Hepatic stellate cell (primary cell): ENCODE results near the gene RGS9.
"Not testable (repeated sequence)": the region's sequence is repeated elsewhere in the genome, so short reads cannot be mapped to it uniquely, and the experiment has no call there.

Experiments
- DNase-seq: peaks from one replicate; pipeline ENCODE4 v3.0.0; 2011; ENCODE audit warnings: low spot score

Gene RGS9

DNA sequence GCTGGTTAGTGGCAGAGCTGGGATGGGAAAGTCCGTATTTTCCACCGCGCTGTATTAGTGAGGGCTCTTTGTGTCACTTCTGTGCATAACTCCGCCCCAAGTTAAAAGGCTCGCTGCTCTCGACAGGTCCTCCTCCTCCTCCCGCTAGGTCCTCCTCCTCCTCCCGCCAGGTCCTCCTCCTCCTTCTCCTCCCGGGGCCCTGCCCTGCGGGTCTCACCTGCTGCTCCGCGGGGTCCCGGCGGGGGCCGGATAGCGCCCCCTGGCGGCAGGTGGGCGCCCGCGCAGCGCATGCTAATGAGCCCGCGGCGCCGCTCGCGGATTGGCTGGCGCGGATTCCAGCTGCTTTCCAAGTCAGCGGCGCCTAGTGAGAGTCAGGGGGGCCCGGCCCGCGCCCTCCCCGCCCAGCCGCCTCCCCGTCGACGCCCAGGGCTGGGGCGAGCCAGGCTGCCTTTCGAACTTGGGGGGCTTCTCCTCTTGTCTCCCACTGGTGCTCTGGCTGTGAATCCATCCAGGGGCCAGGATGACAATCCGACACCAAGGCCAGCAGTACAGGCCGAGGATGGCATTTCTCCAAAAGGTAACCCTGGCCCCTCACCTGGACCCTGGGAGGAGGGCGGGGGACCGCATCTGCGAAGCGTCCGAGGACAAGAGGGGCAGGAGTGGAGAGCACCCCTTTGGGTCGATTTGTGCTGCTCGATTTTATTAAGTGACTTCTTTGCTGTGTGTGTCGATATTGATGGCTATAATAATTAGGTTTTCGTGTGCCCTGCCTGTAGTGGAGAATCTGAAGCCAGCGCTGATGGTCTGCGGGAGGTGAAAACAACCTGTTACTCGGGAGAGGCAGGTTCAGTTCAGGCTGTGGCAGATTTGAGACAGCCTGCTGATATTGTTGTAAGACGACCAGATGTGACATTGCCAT is at the start of gene RGS9:
Gene RGS9 (plus strand): TSS at position 350 of the 919 bp plus-strand sequence. CDS start 171 bp downstream, at position 521.
- DNase-seq = peak; percentile 75

DNA sequence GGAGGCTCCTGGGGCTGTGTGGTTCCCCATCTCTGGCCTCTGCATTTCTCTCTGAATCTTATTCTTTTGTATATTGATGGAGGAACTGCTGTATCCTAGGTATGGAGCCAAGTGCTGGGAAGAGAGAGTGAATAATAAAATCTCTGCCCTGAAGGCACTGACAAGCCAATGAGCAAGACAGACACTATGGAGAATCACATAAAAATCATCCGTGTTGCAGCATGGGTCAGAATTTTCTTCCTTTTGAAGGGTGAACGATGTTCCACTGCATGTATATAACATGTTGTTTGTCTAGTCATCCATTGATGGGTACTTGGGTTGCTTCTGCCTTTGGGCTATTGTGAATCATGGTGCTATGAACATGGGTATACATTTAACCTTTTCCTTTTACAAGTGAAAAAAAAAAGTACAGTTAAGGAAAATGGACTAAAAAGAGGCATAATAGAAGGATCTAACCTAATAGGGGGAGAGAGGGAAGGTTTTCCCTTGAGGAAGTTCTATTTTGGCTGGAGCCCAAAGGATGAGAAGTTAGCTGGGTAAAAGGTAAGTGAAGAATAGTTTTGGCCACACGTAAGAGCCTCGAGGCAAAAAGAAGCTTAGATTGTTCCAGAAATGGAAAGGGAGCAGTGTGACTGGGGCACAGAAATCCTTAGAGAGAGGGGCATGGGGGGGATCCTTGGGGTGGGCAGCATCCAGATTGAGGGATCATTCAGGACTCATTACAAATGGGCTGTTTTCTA is 48.4 kb upstream of the RGS9 start:
- DNase-seq = no peak

DNA sequence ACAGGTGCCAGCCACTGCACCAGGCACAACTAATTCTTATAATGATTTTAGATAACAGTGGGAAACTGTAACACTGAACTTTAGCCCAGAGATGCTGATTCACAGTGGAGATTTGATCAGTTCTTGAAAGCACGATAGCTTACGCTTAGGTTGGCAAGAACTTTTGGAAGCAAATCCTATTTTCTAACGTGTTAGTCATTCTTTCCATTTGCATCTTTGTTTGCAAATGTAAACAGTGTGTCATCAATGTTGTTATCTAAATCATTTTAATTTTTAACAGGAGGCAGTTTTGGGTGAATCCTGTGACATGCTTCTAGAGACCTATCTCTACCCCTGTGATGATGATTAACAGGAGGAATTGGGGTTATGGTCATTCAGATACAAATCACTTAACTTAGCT is 44.9 kb upstream of the RGS9 start:
- DNase-seq = no peak

DNA sequence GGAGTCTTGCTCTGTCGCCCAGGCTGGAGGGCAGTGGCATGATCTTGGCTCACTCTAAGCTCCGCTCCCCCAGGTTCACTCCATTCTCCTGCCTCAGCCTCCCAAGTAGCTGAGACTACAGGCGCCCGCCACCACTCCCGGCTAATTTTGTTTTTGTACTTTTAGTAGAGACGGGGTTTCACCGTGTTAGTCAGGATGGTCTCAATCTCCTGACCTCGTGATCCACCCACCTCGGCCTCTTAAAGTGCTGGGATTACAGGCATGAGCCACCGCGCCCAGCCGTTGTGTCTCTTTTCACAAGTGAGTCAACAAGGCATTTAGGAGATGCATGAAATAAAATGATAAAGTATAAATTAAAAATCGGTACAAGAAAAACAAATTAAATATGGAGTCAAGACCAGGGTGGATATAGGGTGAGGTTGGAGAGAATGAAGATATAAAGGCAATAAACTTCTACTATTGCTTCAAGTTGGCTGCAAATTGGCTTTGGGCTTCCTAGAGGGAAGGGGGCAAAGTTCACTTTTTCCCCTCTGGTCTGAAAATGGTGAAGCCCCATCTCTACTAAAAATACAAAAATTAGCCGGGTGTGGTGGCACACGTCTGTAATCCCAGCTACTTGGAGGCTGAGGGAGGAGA is 44.3 kb upstream of the RGS9 start:
- DNase-seq = not testable (repeated sequence)

DNA sequence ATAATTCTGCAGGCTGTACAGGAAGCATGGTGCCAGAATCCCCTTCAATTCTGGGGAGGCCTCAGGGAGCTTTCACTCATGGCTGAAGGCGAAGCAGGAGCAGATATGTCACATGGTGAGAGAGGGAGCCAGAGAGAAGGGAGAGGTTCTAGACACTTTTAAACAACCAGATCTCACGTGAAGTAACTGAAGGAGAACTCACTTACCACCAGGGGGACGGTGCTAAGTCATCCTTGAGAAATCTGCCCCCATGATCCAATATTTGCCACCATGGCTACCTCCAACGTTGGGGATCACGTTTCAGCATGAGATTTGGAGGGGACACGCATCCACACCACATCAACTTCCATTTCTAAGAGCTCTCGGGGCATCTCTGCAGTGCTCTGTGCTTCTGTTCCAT is 43.2 kb upstream of the RGS9 start:
- no peak for DNase-seq

DNA sequence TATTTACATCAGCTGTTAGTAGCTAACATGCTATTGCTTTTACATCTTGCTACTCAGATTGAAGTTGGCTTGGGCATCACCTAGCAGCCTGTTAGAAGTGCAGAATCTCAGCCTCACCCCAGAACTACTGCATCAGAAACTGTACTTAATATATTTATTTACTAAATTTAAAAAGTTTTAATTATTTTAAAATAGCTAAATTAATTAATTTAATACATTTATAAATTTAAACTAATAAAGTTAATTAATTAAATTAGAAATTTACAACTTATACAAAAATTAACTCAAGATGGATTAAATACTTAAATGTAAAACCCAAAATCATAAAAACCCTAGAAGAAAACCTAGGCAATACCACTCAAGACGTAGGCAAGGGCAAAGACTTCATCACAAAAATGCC is 41.7 kb upstream of the RGS9 start:
- DNase-seq = no peak

DNA sequence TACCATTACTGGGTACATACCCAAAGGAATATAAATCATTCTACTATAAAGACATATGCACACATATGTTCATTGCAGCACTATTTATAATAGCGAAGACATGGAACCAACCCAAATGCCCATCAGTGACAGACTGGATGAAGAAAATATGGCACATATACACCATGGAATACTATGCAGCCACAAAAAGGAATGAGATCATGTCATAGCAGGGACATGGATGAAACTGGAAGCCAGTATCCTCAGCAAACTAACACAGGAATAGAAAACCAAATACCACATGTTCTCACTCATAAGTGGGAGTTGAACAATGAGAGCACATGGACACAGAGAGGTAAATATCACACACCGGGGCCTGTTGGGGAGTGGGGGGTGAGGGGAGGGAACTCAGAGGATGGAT is 40.8 kb upstream of the RGS9 start:
- DNase-seq = not testable (repeated sequence)

DNA sequence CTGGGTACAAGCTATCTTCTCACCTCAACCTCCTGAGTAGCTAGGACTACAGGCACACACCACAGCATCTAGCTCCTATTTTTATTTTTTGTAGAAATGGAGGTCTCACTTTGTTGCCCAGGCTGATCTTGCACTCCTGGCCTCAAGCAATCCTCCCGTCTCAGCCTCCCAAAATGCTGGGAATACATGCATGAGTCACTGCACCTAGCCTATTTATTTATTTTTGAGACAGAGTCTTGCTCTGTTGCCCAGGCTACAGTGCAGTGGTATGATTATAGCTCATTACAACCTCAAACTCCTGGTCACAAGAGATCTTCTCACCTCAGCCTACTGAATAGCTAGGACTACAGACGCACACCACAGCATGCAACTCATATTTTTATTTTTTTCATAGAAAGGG is 40.1 kb upstream of the RGS9 start:
- DNase-seq = no peak

DNA sequence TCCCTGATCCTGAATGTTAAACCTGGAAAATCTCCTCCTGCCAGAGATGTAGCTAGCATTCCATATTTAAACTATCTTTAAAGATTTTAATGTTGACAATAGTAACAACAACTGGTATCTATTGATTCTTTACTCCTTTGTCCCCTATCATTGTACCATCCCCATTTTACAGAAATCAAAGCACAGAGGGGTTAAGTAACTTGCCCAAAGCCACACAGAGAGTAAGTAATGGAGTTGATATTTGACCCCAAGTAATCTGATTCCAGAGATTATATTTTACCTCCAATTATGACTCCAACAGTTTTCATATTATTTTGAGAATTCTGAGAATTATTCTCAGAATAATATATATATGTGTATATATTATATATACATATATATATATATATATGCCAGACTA is 37.7 kb upstream of the RGS9 start:
- DNase-seq = no peak

DNA sequence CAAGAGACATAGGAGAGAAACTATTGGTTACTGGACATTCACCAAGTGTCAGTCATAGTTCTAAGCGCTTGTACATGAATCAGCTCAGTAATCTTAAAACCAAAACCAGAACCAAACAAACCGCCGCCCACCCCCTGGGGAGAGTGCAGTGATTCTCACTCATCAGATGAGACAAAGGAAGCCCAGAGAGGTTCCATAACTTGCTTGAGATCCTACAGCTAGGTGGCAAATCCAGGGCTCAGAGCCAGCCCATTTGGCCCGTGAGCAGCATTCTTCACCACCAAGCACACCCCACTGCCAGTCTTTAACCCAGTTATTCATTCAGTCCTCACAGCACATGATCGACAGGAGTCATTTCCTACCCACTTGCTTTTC is 37.2 kb upstream of the RGS9 start:
- DNase-seq = peak; percentile 74

DNA sequence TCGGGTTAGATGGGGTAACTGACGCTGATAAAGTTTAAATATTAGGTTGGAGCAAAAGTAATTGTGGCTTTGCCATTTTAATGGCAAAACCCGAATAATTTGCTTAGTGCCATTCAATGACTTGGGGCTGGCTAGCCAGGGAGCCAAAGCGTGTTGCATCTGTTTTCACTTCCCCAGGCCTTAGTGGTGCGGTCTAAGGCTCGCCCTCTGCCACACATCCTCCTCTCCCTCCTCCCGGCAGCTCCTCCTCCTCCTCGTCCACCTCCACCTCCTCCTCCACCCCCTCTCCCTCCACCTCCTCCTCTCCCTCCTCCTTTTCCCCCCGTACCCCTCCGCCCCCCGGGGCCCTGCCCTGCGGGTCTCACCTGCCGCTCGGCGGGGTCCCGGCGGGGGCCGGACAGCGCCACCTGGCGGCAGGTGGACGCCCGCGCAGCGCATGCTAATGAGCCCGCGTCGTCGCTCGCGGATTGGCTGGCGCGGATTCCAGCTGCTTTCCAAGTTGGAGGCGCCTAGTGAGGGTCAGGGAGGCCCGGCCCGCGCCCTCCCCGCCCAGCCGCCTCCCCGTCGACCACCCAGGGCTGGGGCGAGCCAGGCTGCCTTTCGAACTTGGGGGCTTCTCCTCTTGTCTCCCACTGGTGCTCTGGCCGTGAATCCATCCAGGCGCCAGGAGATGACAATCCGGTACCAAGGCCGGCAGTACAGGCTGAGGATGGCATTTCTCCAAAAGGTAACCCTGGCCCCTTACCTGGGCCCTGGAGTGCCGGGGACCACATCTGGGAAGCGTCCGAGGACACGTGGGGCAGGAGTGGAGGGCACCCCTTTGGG is 36.6 kb upstream of the RGS9 start:
- DNase-seq = peak; percentile 74

DNA sequence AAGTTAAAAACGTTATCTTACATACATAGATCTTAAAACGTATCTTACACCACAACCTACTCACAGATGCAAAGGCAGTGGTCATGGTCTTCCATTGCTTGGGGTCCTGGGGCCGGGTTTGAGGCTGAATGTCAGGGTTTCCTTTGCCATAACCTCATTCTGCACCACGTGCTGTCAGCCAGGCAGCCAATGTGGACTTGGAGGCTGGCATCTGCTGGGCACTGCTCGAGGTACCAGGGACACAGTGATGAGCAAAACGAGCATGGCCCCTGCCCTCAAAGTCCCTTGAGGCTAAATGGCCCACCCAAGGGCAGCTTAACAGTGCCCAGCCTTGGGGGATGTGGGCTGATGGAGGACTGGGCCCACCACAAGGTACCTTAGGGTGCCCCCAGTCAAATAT is 35.8 kb upstream of the RGS9 start:
- DNase-seq = no peak

DNA sequence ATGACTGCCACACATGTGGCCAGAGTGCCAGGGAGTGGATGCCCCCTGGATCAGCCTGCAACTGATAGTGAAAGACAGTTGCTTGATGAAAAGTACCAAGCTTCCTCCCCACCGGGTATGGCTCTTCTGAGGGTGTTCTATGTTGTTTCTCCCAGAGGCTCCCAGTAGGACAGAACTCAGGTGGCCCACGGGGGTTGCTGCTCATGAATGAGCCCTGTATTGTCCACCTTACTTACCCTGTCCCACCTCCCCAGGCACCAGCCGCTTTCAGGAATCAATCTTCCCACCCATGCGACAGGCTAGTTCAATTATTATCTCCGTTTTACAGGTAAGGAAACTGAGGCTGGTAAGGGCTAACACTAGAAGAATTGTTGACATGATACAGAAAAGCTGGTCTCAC is 34.9 kb upstream of the RGS9 start:
- DNase-seq = no peak

DNA sequence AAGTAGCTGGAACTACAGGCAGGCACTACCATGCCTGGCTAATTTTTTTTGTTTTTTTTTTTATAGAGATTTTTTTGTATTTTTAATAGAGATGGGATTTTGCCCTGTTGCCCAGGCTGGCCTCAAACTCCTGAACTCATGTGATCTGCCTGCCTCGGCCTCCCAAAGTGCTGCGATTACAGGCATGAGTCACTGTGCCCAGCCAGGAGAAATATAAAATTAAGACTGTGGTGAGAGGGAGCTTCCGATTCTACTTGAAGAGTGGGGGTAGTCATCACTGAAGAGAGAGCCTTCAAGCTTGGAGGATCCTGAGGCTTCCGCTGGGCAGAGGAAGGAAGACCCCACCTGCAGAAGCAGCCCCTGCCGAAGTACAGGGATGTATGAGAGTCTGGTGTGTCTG is 34.4 kb upstream of the RGS9 start:
- DNase-seq = no peak

DNA sequence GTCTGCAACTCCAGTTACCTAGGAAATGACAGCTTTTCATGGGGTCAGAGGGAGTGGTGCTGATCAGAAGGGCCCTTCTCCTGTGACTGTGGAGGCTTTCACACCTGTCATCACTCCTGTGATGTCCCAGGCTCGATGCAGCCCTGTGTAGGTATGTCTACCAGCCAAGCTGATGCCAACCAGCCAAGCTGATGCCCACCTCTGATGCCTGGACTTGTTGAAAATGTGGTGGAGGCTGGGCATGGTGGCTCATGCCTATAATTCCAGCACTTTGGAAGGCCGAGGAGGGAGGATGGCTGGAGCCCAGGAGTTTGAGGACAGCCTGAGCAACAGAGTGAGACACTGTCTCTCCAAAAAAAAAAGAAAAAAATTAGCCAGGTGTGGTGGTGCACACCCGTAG is 33.7 kb upstream of the RGS9 start:
- DNase-seq = no peak

DNA sequence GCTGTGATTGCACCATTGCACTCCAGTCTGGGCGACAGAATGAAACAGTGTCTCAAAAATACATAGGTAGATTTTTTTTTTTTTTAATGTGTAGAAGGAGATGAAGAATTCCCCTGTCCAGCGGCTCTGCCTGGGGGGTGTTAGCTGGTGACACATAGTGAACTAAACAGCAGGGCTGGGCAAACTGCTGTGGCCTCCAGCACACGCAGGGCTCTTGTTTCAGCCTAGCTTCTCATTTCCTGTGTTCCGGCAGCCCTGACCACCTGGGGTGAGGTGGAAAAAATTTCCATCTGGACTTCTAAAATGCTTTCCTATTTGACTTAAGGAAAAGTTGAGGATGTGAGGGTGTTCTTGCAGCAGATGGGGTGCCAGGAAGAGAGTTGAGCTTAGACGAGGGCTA is 33.3 kb upstream of the RGS9 start:
- DNase-seq = no peak

DNA sequence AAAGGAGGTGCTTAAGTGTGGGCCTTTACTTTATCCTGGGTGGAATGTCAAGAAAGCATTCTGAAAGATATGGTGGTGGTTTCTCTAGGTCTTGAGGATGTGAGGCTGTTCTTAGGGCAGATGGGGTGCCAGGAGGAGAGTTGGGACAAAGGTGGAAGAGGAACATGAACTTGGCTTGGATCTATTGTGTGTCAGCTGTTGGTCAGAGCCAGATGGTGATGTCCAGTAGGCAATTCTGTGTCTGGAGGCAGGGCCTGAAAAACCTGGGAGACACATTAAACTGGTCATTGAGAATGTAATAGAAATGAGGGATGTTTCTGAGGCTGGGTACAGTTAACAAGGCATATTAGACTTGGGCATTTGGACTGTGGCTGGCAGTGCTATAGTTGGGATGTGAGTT is 32.6 kb upstream of the RGS9 start:
- no peak for DNase-seq

DNA sequence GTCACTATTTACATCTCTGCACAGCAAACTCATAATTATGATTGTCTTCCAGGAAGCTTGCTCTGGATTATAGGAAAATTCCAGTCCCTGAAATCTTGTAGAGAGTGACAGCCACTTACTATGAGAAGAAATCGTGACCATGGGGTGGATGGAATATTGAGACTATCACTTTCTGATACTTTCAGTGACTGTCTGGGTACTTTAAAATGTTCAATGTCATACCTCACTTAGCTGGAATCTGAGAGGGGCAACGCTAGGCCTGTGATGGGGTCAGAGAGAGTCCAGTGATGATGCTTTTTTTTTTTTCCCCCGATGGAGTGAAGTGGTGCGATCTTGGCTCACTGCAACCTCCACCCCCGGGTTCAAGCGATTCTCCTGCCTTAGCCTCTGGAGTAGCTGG is 32.2 kb upstream of the RGS9 start:
- no peak for DNase-seq

DNA sequence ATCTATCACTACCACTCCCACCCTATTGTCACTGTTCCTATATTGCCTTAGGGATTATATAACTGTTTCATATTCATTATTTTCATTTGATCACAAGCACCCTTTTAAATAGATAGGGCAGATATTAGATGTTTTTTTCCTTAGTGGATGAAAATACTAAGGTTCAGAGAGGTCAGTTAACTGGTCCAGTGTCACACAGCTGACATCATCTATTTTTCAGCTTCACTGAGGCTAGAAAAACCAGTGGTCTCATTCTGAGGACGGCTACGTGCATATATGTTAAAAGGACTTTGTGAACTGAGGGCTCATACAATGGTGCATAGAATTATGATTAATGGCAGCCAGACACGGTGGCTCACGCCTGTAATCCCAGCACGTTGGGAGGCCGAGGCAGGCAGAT is 29.0 kb upstream of the RGS9 start:
- DNase-seq = no peak

DNA sequence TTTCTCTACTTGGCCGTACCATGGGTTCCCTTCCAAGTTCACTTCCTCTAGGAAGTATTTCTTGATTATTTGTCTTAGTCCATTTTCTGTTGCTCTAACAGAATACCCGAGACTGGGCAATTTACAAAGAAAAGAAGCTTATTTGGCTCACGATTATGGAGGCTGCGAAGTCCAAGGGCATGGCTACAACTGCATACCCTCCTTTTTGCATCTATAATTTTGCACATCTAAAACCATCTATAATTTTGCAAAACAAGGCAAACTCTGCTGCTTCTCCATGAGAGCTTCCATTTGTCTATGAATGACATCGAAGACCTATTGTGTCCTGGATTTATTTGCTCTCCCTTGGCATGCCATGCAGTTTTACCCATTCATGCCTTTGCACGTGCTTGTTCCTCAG is 27.6 kb upstream of the RGS9 start:
- DNase-seq = no peak

DNA sequence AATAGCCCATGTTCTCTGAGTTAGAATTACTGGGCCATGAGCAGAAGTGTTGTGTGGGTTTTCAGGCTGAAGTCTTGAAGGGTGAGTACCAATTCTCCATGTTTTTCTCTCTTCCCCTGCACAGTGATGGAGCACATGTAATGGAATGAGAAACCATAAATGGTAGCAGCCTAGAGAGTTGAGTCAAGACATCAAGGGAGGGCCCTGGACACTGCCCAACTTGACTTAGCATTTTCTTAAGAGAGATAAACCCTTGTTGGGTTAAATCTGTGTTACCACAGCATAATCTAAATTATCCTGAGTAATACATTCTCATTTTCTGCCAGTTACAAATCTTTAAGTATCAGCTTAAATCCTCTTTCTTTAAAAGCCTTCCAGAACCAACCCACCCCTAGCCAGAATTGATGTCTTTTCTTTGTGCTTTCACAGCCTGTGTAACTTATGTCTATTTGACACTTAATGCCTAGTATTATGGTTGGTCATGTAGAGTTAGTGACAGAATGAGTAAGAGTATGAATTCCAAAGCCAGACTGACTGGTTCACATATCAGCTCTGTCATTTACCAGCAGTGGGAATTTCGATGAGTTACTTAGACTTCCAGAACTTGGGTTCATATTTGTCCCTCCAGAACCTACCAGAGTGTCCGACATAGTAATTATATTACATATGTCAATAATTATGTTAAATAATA is 27.0 kb upstream of the RGS9 start:
- no peak for DNase-seq

DNA sequence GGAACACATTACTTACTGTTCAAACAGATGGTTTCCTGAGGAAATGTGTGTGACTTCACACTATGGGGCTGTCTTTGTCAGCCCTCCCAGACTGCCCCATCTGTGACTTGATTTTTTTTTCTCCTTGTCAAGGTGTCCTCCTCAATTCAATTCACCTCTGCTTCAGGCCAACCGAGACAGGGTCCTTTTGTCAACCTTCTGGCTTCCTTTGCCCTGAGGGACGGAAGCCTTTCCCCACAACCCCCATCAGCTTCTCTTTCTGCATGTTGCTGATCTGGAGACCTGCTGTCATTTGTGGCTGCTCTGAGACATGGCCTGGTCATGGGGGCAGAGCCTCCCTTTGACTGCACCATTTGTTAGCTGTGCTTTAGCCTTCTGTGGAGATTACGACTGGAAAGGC is 21.3 kb upstream of the RGS9 start:
- DNase-seq = no peak
